Measurements from ENCODE around the gene GTF2H2C_2.
"Not testable (repeated sequence)": the region's sequence is repeated elsewhere in the genome, so short reads cannot be mapped to it uniquely, and the experiment has no call there.

Gene GTF2H2C_2

GRCh38 chr5:70451249-70451984 is 36.2 kb downstream of the GTF2H2C_2 start:
- H3K9me3 ChIP-seq (ENCODE audit: insufficient read depth, low read depth, low read length); H3K36me3 ChIP-seq (ENCODE audit: insufficient read depth, low read length); H3K4me1 Mint-ChIP-seq (ENCODE audit: low read depth, unreplicated experiment); H3K9me3 Mint-ChIP-seq (ENCODE audit: unreplicated experiment); H3K27ac Mint-ChIP-seq (ENCODE audit: unreplicated experiment); H3K9ac ChIP-seq (ENCODE audit: low read length); H4K20me1 ChIP-seq (ENCODE audit: insufficient read depth, low read length); H3K27me3 ChIP-seq (ENCODE audit: insufficient read depth, low read length); H3K4me1 ChIP-seq (ENCODE audit: insufficient read depth, low read length); H3K27ac ChIP-seq (ENCODE audit: low read depth, low read length); H3K4me3 ChIP-seq (ENCODE audit: insufficient read depth, low read depth, low read length); H3K4me3 Mint-ChIP-seq (ENCODE audit: unreplicated experiment); H3K79me2 ChIP-seq (ENCODE audit: insufficient read depth, low read length); H3K27me3 Mint-ChIP-seq (ENCODE audit: low read depth, unreplicated experiment); DNase-seq (ENCODE audit: low read depth); H3K36me3 Mint-ChIP-seq (ENCODE audit: low read depth, unreplicated experiment); H2AFZ ChIP-seq (ENCODE audit: low read depth, low read length); H3K4me2 ChIP-seq (ENCODE audit: low read length); FAIRE-seq: not testable (repeated sequence)

DNA sequence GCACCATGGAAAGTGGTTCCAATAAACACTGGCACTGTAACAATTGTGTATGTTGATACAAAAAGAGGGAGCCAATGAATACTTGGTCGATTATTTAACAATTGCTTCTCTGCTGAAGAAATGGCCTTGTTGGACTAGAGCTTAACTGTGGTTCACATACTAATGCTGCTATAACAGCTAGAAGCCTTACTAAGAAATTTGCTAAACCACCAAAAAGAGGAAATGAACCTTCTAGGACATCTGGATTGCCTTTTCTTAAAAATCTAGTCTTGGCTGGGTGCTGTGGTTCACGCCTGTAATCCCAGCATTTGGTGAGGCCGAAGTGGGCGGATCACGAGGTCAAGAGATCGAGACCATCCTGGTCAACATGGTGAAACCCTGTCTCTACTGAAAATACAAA is 41.9 kb downstream of the GTF2H2C_2 start:
- DNase-seq (ENCODE audit: low read depth); H3K9me3 ChIP-seq (ENCODE audit: insufficient read depth, low read depth, low read length); H3K27me3 ChIP-seq (ENCODE audit: insufficient read depth, low read length); H3K4me2 ChIP-seq (ENCODE audit: low read length); H3K4me1 Mint-ChIP-seq (ENCODE audit: low read depth, unreplicated experiment); H3K79me2 ChIP-seq (ENCODE audit: insufficient read depth, low read length); H3K9ac ChIP-seq (ENCODE audit: low read length); H3K27ac ChIP-seq (ENCODE audit: low read depth, low read length); H4K20me1 ChIP-seq (ENCODE audit: insufficient read depth, low read length); H3K27me3 Mint-ChIP-seq (ENCODE audit: low read depth, unreplicated experiment); FAIRE-seq; H2AFZ ChIP-seq (ENCODE audit: low read depth, low read length); H3K4me1 ChIP-seq (ENCODE audit: insufficient read depth, low read length); H3K9me3 Mint-ChIP-seq (ENCODE audit: unreplicated experiment); H3K27ac Mint-ChIP-seq (ENCODE audit: unreplicated experiment); H3K36me3 ChIP-seq (ENCODE audit: insufficient read depth, low read length); H3K4me3 ChIP-seq (ENCODE audit: insufficient read depth, low read depth, low read length); H3K4me3 Mint-ChIP-seq (ENCODE audit: unreplicated experiment); H3K36me3 Mint-ChIP-seq (ENCODE audit: low read depth, unreplicated experiment): not testable (repeated sequence)

- not testable (repeated sequence) for H3K27me3 Mint-ChIP-seq (ENCODE audit: low read depth, unreplicated experiment); H3K9me3 Mint-ChIP-seq (ENCODE audit: unreplicated experiment); H3K27ac Mint-ChIP-seq (ENCODE audit: unreplicated experiment); H3K79me2 ChIP-seq (ENCODE audit: insufficient read depth, low read length); H3K4me2 ChIP-seq (ENCODE audit: low read length); H3K36me3 ChIP-seq (ENCODE audit: insufficient read depth, low read length); H3K4me1 Mint-ChIP-seq (ENCODE audit: low read depth, unreplicated experiment); H3K27ac ChIP-seq (ENCODE audit: low read depth, low read length); DNase-seq (ENCODE audit: low read depth); H3K27me3 ChIP-seq (ENCODE audit: insufficient read depth, low read length); FAIRE-seq; H3K9me3 ChIP-seq (ENCODE audit: insufficient read depth, low read depth, low read length); H3K4me1 ChIP-seq (ENCODE audit: insufficient read depth, low read length); H3K4me3 Mint-ChIP-seq (ENCODE audit: unreplicated experiment); H2AFZ ChIP-seq (ENCODE audit: low read depth, low read length); H3K36me3 Mint-ChIP-seq (ENCODE audit: low read depth, unreplicated experiment); H4K20me1 ChIP-seq (ENCODE audit: insufficient read depth, low read length); H3K9ac ChIP-seq (ENCODE audit: low read length); H3K4me3 ChIP-seq (ENCODE audit: insufficient read depth, low read depth, low read length)
These were observed 44.0 kb downstream of the GTF2H2C_2 start for GRCh38 chr5:70459188-70459587.

GRCh38 chr5:70461984-70462383 is 46.8 kb downstream of the GTF2H2C_2 start:
- H3K4me3 Mint-ChIP-seq (ENCODE audit: unreplicated experiment); H3K9me3 Mint-ChIP-seq (ENCODE audit: unreplicated experiment); H3K4me2 ChIP-seq (ENCODE audit: low read length); H3K4me3 ChIP-seq (ENCODE audit: insufficient read depth, low read depth, low read length); H3K4me1 ChIP-seq (ENCODE audit: insufficient read depth, low read length); H4K20me1 ChIP-seq (ENCODE audit: insufficient read depth, low read length); H3K79me2 ChIP-seq (ENCODE audit: insufficient read depth, low read length); DNase-seq (ENCODE audit: low read depth); FAIRE-seq; H3K36me3 Mint-ChIP-seq (ENCODE audit: low read depth, unreplicated experiment); H3K9ac ChIP-seq (ENCODE audit: low read length); H3K9me3 ChIP-seq (ENCODE audit: insufficient read depth, low read depth, low read length); H3K36me3 ChIP-seq (ENCODE audit: insufficient read depth, low read length); H3K27me3 Mint-ChIP-seq (ENCODE audit: low read depth, unreplicated experiment); H2AFZ ChIP-seq (ENCODE audit: low read depth, low read length); H3K27ac ChIP-seq (ENCODE audit: low read depth, low read length); H3K27me3 ChIP-seq (ENCODE audit: insufficient read depth, low read length); H3K4me1 Mint-ChIP-seq (ENCODE audit: low read depth, unreplicated experiment); H3K27ac Mint-ChIP-seq (ENCODE audit: unreplicated experiment): not testable (repeated sequence)

GRCh38 chr5:70464019-70464637 is 49.0 kb downstream of the GTF2H2C_2 start:
- not testable (repeated sequence) for H3K36me3 ChIP-seq (ENCODE audit: insufficient read depth, low read length); H4K20me1 ChIP-seq (ENCODE audit: insufficient read depth, low read length); H3K27me3 Mint-ChIP-seq (ENCODE audit: low read depth, unreplicated experiment); H3K36me3 Mint-ChIP-seq (ENCODE audit: low read depth, unreplicated experiment); H3K9me3 Mint-ChIP-seq (ENCODE audit: unreplicated experiment); DNase-seq (ENCODE audit: low read depth); H3K4me3 Mint-ChIP-seq (ENCODE audit: unreplicated experiment); H3K27ac Mint-ChIP-seq (ENCODE audit: unreplicated experiment); H3K4me3 ChIP-seq (ENCODE audit: insufficient read depth, low read depth, low read length); H3K27ac ChIP-seq (ENCODE audit: low read depth, low read length); H3K27me3 ChIP-seq (ENCODE audit: insufficient read depth, low read length); H3K4me2 ChIP-seq (ENCODE audit: low read length); H3K4me1 ChIP-seq (ENCODE audit: insufficient read depth, low read length); H3K9me3 ChIP-seq (ENCODE audit: insufficient read depth, low read depth, low read length); H3K9ac ChIP-seq (ENCODE audit: low read length); FAIRE-seq; H3K79me2 ChIP-seq (ENCODE audit: insufficient read depth, low read length); H2AFZ ChIP-seq (ENCODE audit: low read depth, low read length); H3K4me1 Mint-ChIP-seq (ENCODE audit: low read depth, unreplicated experiment)

DNA sequence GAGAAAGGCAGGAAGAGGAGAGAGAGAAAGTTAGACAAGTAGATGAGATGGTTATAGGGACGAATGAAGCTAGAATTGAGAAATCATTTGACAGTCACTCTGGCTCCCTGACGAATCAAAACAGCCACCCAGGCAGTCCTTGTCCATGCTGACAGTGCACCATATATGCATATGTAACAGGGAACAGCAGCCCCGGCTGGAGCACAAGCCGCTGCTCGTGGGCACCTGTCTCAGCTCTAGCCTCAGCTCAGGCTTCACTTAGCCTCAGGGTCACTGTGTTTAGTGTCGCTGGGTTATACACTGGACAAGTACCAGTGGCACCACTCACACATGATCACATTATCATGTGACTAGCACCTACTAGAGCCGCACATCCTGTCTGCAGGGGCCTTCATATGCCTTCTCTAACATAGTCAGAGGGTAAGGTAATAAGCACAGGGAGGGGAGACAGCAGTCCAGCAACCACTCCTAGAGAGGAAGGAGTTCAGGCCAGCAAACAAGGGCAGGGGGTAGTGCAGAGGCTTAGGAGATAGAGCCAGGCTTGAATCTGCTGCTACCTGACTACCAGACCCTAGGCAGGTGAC is 54.9 kb downstream of the GTF2H2C_2 start:
- not testable (repeated sequence) for H4K20me1 ChIP-seq (ENCODE audit: insufficient read depth, low read length); H3K79me2 ChIP-seq (ENCODE audit: insufficient read depth, low read length); H3K27me3 Mint-ChIP-seq (ENCODE audit: low read depth, unreplicated experiment); H3K9me3 Mint-ChIP-seq (ENCODE audit: unreplicated experiment); H3K27ac Mint-ChIP-seq (ENCODE audit: unreplicated experiment); H3K9me3 ChIP-seq (ENCODE audit: insufficient read depth, low read depth, low read length); H3K4me2 ChIP-seq (ENCODE audit: low read length); H3K4me1 ChIP-seq (ENCODE audit: insufficient read depth, low read length); H3K36me3 ChIP-seq (ENCODE audit: insufficient read depth, low read length); H3K4me3 ChIP-seq (ENCODE audit: insufficient read depth, low read depth, low read length); H3K9ac ChIP-seq (ENCODE audit: low read length); FAIRE-seq; H2AFZ ChIP-seq (ENCODE audit: low read depth, low read length); H3K4me1 Mint-ChIP-seq (ENCODE audit: low read depth, unreplicated experiment); H3K4me3 Mint-ChIP-seq (ENCODE audit: unreplicated experiment); H3K27ac ChIP-seq (ENCODE audit: low read depth, low read length); DNase-seq (ENCODE audit: low read depth); H3K27me3 ChIP-seq (ENCODE audit: insufficient read depth, low read length); H3K36me3 Mint-ChIP-seq (ENCODE audit: low read depth, unreplicated experiment)
